Chondrocyte (in vitro differentiated cells): ENCODE measurements around the gene WDR48. TPM values are rescaled to one million over a fixed set of nuclear protein-coding genes. Genes with fewer than 3 reads are reported as not detected.

ENCODE experiments used
- DNase-seq: peaks from one replicate; pipeline ENCODE4 v3.0.0; 2021; ENCODE audit warnings: mixed read lengths, low spot score
- H3K27ac Mint-ChIP-seq: one replicate; pipeline ENCODE4 v1.8.0; 2021; ENCODE audit warnings: mild to moderate bottlenecking, moderate library complexity, mixed read lengths; ENCODE audit not compliant: unreplicated experiment
- H3K27me3 Mint-ChIP-seq: 2 replicates; pipeline ENCODE4 v1.8.0; 2021; ENCODE audit warnings: low read depth, mixed read lengths
- H3K36me3 Mint-ChIP-seq: 2 replicates; pipeline ENCODE4 v1.8.0; 2021; ENCODE audit warnings: low read depth, mixed read lengths
- H3K4me1 Mint-ChIP-seq: 2 replicates; pipeline ENCODE4 v1.8.0; 2021; ENCODE audit warnings: low read depth, mild to moderate bottlenecking, mixed read lengths
- H3K4me3 Mint-ChIP-seq: one replicate; pipeline ENCODE4 v1.8.0; 2021; ENCODE audit warnings: mild to moderate bottlenecking, moderate library complexity, mixed read lengths; ENCODE audit not compliant: unreplicated experiment
- H3K9me3 Mint-ChIP-seq: 2 replicates; pipeline ENCODE4 v1.8.0; 2021; ENCODE audit warnings: low read depth, mixed read lengths
- microRNA-seq: library from miRNA; unstranded; fragments of <30 nt; microRNA quantifications from one replicate; pipeline ENCODE4 v1.2.0, GENCODE V29; 2020; ENCODE audit warnings: borderline number of aligned reads
- total RNA-seq: library from RNA; stranded (reverse); gene quantifications from 3 replicates; pipeline ENCODE4 v1.2.1, GENCODE V29; 2021
- TF ChIP-seq, protein P1 (sequence below): fragments of 200-600 bp; sonication (generic); IDR thresholded peaks from 2 replicates; pipeline ENCODE4 v1.5.0; 2021; ENCODE audit warnings: antibody characterized with exemption, mild to moderate bottlenecking, moderate library complexity

WDR48 gene
- total RNA-seq, 1 donor from 2014 or later, result 31.8 TPM

DNA sequence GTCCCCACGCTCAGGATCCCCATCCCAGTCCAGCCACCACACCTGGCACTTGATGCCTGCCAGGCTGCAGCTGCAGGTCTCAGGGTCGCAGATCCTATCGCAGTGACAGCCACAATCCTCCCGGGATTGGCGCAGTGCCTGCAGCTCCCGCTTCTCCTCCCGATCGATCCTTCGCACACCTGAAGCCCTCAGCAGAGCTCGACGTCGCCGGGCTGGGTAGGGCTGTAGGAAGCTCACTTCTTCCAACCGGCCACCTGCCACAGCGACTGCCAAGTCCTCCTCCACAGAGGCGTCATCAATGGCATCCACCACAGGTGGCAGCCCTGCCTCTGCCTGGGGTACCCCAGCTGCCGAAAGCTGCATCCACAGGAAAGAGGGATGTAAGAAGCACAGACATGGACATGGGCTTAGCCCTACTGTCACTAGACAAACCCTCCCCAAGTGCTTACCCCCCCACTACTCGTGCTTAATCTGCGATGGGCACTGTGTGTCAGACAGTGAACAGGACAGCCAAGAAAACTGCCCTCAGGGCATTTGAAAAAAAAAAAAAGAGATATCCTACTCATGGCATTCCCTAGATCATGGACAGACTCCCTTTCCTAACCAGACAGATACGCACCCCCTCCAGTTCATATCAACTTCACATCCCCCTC lies 92.4 kb downstream of the WDR48 start:
- H3K36me3 Mint-ChIP-seq, result peaks cover 36% of the 10 kb centered on the region
- no peaks in the 10 kb centered on the region for H3K27me3 Mint-ChIP-seq
- peaks cover 77% of the 10 kb centered on the region for H3K4me1 Mint-ChIP-seq
- no peaks in the 10 kb centered on the region for H3K9me3 Mint-ChIP-seq
- H3K27ac Mint-ChIP-seq, result peak overlapping the region; percentile 63
- TF ChIP-seq, protein P1, sequence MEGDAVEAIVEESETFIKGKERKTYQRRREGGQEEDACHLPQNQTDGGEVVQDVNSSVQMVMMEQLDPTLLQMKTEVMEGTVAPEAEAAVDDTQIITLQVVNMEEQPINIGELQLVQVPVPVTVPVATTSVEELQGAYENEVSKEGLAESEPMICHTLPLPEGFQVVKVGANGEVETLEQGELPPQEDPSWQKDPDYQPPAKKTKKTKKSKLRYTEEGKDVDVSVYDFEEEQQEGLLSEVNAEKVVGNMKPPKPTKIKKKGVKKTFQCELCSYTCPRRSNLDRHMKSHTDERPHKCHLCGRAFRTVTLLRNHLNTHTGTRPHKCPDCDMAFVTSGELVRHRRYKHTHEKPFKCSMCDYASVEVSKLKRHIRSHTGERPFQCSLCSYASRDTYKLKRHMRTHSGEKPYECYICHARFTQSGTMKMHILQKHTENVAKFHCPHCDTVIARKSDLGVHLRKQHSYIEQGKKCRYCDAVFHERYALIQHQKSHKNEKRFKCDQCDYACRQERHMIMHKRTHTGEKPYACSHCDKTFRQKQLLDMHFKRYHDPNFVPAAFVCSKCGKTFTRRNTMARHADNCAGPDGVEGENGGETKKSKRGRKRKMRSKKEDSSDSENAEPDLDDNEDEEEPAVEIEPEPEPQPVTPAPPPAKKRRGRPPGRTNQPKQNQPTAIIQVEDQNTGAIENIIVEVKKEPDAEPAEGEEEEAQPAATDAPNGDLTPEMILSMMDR, result no peak
- H3K4me3 Mint-ChIP-seq, result no peak overlapping the region
- DNase-seq, result no peak

DNA sequence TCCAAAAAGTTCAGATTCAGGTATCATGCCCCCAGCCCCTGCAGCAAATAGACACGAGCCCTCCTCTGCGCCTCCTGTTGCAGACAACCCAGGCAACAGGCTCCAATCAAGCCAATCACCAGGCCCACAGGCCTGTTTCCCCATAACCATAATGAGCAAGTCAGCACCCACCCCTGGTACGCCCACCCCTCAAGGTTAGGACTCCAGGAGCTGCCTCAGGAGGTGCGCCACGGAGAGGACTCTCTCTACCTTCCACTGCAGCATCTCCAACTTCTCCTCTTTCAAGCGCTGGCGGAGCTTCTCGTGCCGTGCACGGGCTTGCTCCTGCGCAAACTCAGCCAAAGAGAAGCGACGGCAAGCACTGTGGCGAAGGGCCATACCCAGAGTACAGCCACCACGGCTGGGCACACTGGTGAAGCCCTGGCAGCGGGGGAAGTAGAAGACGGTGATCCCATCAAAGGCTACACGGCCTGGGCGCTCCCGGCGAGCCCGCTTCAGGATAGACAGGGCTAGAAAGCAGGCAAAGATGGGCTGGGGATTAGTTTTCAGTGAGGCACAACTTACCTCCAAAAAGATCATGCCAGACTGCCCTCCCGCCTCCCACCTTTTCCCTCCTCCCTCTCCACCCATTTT lies 93.0 kb downstream of the WDR48 start:
- no peak overlapping the region for H3K4me3 Mint-ChIP-seq
- peaks cover 36% of the 10 kb centered on the region for H3K36me3 Mint-ChIP-seq

DNA sequence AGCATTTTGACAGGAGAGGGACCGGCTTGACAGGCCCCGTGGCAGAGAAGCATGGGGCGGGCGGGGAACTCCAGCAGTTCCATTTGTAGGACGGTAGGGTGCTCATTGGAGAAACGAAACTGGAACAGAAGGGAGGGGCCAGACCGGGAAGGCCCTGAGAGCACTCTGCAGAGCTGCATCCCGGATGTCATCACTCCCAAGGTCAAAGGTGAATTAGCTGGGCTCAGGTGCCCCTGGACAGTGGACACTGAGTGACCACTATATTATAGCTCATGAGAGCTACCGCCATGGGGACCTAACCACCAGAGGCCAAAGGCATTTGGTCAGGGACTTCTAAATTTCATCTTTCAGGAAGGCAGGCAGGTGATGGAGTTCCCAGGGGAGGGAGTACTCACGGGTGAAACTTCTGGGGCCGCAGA lies 94.3 kb downstream of the WDR48 start:
- peaks cover 32% of the 10 kb centered on the region for H3K36me3 Mint-ChIP-seq
- H3K4me3 Mint-ChIP-seq, result peak overlapping the region; percentile 100
- H3K4me1 Mint-ChIP-seq, result peaks cover 80% of the 10 kb centered on the region
- no peaks in the 10 kb centered on the region for H3K27me3 Mint-ChIP-seq
- TF ChIP-seq, protein P1, result peak; percentile 27
- no peaks in the 10 kb centered on the region for H3K9me3 Mint-ChIP-seq
- H3K27ac Mint-ChIP-seq, result peak overlapping the region; percentile 100
- DNase-seq, result no peak

More for the DNA sequence above, 93.0 kb downstream of the WDR48 start:
- TF ChIP-seq, protein P1, result no peak
- H3K9me3 Mint-ChIP-seq, result no peaks in the 10 kb centered on the region
- no peak for DNase-seq
- H3K27ac Mint-ChIP-seq, result peak overlapping the region; percentile 63
- H3K4me1 Mint-ChIP-seq, result peaks cover 80% of the 10 kb centered on the region
- no peaks in the 10 kb centered on the region for H3K27me3 Mint-ChIP-seq

Small RNA genes lying within 50 kb of the gene (microRNA-seq; reads per million reads assigned to microRNA genes)
- 1.7 reads per million for gene MIR6822

Other genes starting within 250 kb of the WDR48 start
- gene SCN10A, start 235.8 kb upstream of the WDR48 start, total RNA-seq, result not detected in 3 replicates
- gene SCN11A, start 72 bp upstream of the WDR48 start, total RNA-seq, result 0.07 TPM in 1 of 3 replicates, not detected in the others
- 52.8 to 60.9 TPM (median 54.2 TPM) in 3 replicates for gene GORASP1, start 55.6 kb downstream of the WDR48 start, total RNA-seq
- gene TTC21A, start 55.7 kb downstream of the WDR48 start, total RNA-seq, result 4.5 to 8.1 TPM (median 6.2 TPM) in 3 replicates
- 15.2 to 22.3 TPM (median 21.2 TPM) in 3 replicates for gene CSRNP1, start 101.6 kb downstream of the WDR48 start, total RNA-seq
- 0.10 TPM in 2 of 3 replicates, not detected in the other for gene XIRP1, start 140.6 kb downstream of the WDR48 start, total RNA-seq
- 0.12 TPM in 1 of 3 replicates, not detected in the others for gene CX3CR1, start 228.0 kb downstream of the WDR48 start, total RNA-seq